Peyer's patch (tissue), 4 donors: ENCODE measurements around the gene MTMR3. TPM values are rescaled to one million over a fixed set of nuclear protein-coding genes. Genes with fewer than 3 reads are reported as not detected.

ENCODE experiments used
- DNase-seq, 3 donors: peaks; one replicate each; pipeline ENCODE4 v3.0.0-alpha.2; 2017 to 2019
- H3K27ac ChIP-seq, 4 donors: fragments of 200-600 bp; sonication (generic); one replicate each; pipeline ENCODE4 v1.5.1; 2016 to 2019
- H3K27me3 ChIP-seq, 2 donors: fragments of 200-600 bp; sonication (generic); one replicate each; pipeline ENCODE4 v1.5.1; 2019
- H3K36me3 ChIP-seq, 3 donors: fragments of 200-600 bp; sonication (generic); one replicate each; pipeline ENCODE4 v1.5.1; 2016 to 2019
- H3K4me1 ChIP-seq, 4 donors: fragments of 200-600 bp; sonication (generic); one replicate each; pipeline ENCODE4 v1.5.1; 2016 to 2019
- H3K4me3 ChIP-seq, 4 donors: fragments of 200-600 bp; sonication (generic); 1 replicate in 3 of 4; 2 replicates in 1 of 4; pipeline ENCODE4 v1.5.1; 2016 to 2019; ENCODE audit warnings: mild to moderate bottlenecking in 1 of 4
- H3K9me3 ChIP-seq, 4 donors: fragments of 200-600 bp; sonication (generic); one replicate each; pipeline ENCODE4 v1.5.1; 2016 to 2019; ENCODE audit warnings: mild to moderate bottlenecking in 1 of 4
- CTCF ChIP-seq, 6 experiments: fragments of 450-650 bp in 4 of 6; fragments of 200-600 bp in 2 of 6; sonication (generic) in 1 of 6; IDR thresholded peaks; one replicate each; pipeline ENCODE4 v1.5.1; 2017 to 2019; ENCODE audit warnings: antibody characterized with exemption in 6 of 6, mild to moderate bottlenecking in 3 of 6, moderate library complexity in 1 of 6
- POLR2A ChIP-seq, 2 donors: fragments of 450-650 bp; IDR thresholded peaks; one replicate each; pipeline ENCODE4 v1.5.1; 2017; ENCODE audit warnings: antibody characterized with exemption in 2 of 2, mild to moderate bottlenecking in 2 of 2, moderate library complexity in 2 of 2
- total RNA-seq, 4 donors: library from RNA; depleted of rRNA; stranded (reverse); fragments of >200 nt; gene quantifications; one replicate each; pipeline ENCODE4 v1.1.0, GENCODE V29; 2016

Gene MTMR3
- total RNA-seq, 4 donors from 2014 or later = 49.4 to 97.8 (median 84.0) TPM

DNA sequence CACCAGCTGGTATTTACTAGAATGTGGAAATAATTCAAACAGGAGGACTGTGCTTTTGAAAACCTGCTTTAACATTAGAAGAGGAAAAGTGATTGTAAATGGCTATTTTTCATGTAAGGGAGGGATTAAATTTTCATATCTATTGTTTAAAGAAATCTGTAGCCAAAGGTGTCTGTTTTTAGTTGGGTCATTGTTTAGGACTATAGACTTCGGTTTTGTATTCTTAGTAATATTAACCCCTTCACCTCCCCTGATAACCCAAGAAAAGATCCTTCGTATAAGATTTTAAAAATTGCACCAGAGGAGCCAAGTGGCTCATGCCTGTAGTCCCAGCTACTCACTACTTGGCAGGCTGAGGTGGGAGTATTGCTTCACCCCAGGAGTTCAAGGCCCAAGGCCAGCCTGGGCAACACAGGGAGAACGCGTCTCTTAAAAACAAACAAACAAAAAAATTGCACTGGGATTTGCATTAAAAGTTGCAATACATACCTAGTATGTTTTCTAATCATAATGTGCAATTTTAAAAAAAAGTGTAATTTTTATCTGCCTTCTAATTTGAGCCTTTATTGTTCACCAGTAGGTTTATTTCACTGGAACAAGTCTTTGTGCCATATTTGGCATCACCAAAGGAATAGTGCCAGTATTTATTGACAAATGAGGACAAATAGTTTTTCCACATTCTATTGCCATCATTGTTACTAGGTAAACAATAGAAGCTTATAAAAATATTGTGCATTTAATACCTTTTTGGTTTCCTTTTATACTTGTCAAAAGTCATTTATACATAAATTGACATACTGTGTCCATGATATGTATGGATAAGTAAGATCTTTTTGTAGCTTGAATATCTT is 34.3 kb downstream of the MTMR3 start:
- Histone ChIP-seq H3K27ac (no peak overlapping the region), H3K4me3 (no peak overlapping the region), H3K9me3 (no peaks in the 10 kb centered on the region), H3K36me3 (no peaks in the 10 kb centered on the region), H3K27me3 (no peaks in the 10 kb centered on the region), H3K4me1 (peaks cover 0 to 24% (median 4%) of the 10 kb centered on the region in 4 donors)
- TF ChIP-seq CTCF (IDR thresholded peaks at IDR 0.05) = no peak
- TF ChIP-seq POLR2A (IDR thresholded peaks at IDR 0.05) = no peak
- DNase-seq = no peak

GRCh38 chr22:29925402-29925801 is 42.4 kb downstream of the MTMR3 start:
- Histone ChIP-seq H3K27me3 (no peaks in the 10 kb centered on the region), H3K9me3 (no peaks in the 10 kb centered on the region), H3K36me3 (no peaks in the 10 kb centered on the region), H3K27ac (no peak overlapping the region), H3K4me3 (no peak overlapping the region), H3K4me1 (no peaks in the 10 kb centered on the region)
- no peak for DNase-seq
- TF ChIP-seq POLR2A (IDR thresholded peaks at IDR 0.05) = no peak
- no peak for TF ChIP-seq CTCF (IDR thresholded peaks at IDR 0.05)

DNA sequence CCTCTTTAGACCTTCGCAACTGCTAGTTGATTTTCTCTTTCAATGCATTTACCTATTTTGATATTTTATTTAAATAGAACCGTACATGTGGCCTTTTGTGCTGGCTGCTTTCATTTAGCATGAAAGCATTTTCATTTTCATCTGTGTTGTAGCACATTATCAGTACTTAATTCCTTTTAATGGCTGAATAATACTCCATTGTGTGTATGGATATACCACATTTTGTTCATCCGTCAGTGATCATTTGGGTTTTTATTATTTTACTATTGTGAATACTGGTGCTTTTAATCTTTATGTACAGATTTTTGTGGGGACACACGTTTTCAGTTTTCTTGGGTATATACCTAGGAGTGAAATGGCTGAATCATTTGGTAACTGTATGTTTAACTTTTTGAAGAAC is 43.1 kb downstream of the MTMR3 start:
- Histone ChIP-seq H3K4me1 (no peaks in the 10 kb centered on the region), H3K27ac (no peak overlapping the region), H3K36me3 (no peaks in the 10 kb centered on the region)

DNA sequence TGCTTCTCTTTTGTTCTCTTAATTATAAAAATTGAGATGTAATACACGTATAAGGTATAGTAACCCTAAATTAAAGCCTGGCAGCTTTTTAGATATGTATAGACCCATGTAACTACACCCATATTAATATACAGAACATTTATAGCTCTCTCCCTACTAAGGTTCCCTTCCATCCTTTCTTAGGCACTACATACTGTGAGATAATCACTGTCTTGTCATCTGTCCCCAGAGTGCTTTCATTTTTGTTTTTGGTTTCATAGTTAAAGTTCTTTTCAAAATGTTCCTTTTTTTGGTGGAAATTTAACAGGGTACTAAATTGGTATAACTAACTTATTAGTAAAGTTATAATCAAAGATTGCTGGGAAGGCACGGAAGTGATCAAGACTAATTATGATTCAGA is 49.2 kb downstream of the MTMR3 start:
- no peak for TF ChIP-seq POLR2A (IDR thresholded peaks at IDR 0.05)
- TF ChIP-seq CTCF (IDR thresholded peaks at IDR 0.05) = no peak
- no peaks in the 10 kb centered on the region for H3K9me3 ChIP-seq
- no peak overlapping the region for H3K27ac ChIP-seq

More for the DNA sequence above, 43.1 kb downstream of the MTMR3 start:
- TF ChIP-seq CTCF (IDR thresholded peaks at IDR 0.05) (no peak), POLR2A (IDR thresholded peaks at IDR 0.05) (no peak)
- no peaks in the 10 kb centered on the region for H3K9me3 ChIP-seq
- no peak overlapping the region for H3K4me3 ChIP-seq
- no peaks in the 10 kb centered on the region for H3K27me3 ChIP-seq
- no peak for DNase-seq

DNA sequence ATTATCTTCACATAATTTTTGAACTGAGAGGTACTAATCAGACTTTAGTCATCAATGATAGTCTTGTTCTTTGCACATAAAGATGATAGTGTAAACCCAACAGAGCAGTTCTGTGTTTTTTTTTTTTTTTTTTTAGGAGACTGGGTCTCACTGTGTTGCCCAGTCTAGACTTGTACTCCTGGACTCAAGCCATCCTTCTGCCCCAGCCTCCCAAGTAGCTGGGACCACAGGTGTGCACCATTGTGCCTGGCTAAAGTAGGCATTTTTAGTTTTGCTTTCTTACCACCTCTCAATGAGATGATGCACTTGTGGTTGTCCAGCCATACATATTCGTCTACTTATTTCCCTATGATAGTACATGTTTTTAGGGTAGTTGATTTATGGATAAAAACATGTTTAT is 50.6 kb downstream of the MTMR3 start:
- no peaks in the 10 kb centered on the region for H3K9me3 ChIP-seq
- no peak overlapping the region for H3K4me3 ChIP-seq
- H3K27ac ChIP-seq = no peak overlapping the region
- no peaks in the 10 kb centered on the region for H3K36me3 ChIP-seq
- no peaks in the 10 kb centered on the region for H3K27me3 ChIP-seq
- TF ChIP-seq CTCF (IDR thresholded peaks at IDR 0.05) (no peak), POLR2A (IDR thresholded peaks at IDR 0.05) (no peak)
- no peak for DNase-seq
- peaks cover 0 to 3% (median 0%) of the 10 kb centered on the region in 4 donors for H3K4me1 ChIP-seq

More for the DNA sequence above, 49.2 kb downstream of the MTMR3 start:
- no peaks in the 10 kb centered on the region for H3K4me1 ChIP-seq
- H3K4me3 ChIP-seq = no peak overlapping the region
- DNase-seq = no peak
- H3K27me3 ChIP-seq = no peaks in the 10 kb centered on the region
- no peaks in the 10 kb centered on the region for H3K36me3 ChIP-seq
